Hypothalamus (tissue), 51 donors: ENCODE data around the gene MAN1C1.

ENCODE experiments used
- DNase-seq, 51 donors: peaks; one replicate each; lab custom pipeline; 2025; lab: John Stamatoyannopoulos, UW

The MAN1C1 gene

DNA sequence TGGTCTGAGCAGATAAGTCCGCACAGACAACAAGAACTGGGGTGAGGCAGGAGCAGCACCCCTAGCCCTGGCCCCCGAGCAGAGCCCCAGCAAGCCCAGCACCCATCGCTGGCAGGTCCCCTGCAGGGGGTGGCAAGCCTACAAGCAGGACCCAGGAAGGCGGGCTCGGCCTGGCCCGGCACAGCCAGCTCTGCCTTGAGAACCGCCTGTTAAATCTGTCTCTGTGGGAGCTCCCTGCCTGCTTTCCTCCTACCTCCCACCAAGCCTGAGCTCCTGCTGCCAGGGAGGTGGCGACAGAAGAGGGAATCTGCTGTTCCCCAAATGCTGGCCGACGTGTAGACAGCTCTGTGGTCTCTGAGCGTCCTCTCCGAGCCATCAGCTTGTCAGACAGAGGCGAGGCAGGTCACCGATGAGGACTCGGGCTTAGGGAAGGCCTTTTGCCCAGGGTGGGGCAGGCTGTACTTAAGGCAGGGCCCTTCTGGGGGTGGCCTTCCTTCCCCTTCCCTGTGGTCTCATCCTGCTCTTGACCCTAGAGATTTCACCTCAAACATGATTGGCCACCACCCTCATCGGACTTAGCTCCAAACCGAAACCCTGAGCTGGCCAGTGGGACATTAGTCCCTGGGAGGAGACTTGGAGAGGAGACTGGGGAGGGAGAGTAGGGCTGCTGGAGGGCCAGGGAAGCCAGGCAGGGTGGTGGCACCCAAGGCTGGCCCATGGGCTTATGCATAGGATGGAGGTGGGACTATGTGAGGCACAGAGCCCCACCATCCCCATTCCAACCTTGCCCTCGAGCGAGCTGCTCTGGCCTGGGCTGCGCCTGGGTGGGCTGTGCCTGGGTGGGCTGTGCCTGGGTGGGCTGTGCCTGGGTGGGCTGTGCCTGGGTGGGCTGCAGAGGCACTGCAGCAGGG is 191.1 kb downstream of the MAN1C1 start:
- no peak for DNase-seq

DNA sequence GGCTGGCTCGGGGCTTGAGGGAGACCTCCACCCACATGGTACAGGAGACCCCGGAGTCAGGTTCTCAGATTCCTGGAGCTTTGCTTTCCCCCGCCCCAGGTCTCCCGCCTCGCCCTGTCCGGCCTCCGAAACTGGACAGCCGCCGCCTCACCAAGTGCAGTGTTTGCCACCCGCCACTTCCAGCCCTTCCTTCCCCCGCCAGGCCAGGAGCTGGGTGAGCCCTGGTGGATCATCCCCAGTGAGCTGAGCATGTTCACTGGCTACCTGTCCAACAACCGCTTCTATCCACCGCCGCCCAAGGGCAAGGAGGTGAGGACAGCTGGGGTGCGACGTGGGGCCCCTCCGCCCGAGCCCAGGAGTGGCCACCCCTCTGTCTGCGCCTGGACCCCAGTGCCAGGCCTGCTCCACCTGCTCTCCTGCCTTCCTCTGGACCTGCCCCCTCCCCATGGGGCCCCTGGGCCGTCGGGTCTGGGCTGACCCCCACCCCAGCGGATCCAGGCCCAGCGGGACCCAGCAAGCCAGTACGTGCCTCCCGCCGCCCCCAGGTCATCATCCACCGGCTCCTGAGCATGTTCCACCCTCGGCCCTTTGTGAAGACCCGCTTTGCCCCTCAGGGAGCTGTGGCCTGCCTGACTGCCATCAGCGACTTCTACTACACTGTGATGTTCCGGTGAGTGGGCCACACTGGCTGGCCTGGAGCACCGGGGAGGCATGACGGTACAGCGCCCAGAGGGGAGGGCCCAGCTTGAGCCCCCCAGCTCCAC is 192.1 kb downstream of the MAN1C1 start:
- no peak for DNase-seq

DNA sequence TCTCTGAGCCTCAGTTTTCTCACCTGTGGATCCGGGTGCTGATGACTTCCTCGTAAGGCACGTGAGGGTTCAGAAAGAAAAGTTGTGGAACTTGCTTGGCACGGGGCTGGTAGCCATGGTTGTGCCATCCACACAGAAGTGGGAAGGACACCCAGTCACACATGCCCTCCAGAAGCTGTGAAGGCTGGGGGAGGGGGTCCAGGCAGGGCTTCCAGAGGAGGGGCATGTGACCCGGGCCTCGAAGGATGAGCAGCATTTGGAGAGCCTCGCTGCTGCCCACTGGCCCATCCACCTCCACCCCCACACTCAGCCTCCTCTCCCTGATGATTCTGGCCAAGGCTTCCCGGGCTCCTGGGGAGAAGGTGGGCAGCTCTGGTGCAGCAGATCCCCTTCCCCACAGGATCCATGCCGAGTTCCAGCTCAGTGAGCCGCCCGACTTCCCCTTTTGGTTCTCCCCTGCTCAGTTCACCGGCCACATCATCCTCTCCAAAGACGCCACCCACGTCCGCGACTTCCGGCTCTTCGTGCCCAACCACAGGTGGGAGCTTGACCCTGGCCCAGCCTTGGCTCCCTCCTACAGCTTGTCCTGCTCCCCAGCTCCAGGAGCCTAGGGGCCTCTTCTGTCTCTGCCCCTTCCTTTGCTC is 192.8 kb downstream of the MAN1C1 start:
- DNase-seq: no peak

DNA sequence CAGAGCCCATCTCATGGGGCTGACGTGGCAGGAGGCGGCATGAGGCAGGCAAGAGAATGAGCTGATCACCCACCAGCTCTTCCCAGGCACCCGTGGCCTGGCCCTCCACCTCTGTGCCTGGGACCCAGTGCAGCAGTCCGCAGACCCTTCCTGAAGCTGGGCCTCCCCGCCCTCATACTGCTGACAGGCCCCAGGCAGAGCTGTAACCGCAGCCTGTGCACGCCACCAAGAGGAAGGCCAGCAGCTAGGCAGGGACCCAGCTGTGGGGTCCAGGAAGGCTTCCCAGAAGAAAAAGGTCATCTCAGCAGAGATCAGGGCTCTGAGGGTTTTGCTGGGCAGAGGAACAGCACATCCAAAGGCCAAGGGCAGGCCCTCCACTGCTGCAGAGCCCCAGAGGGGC is 193.3 kb downstream of the MAN1C1 start:
- DNase-seq: no peak

DNA sequence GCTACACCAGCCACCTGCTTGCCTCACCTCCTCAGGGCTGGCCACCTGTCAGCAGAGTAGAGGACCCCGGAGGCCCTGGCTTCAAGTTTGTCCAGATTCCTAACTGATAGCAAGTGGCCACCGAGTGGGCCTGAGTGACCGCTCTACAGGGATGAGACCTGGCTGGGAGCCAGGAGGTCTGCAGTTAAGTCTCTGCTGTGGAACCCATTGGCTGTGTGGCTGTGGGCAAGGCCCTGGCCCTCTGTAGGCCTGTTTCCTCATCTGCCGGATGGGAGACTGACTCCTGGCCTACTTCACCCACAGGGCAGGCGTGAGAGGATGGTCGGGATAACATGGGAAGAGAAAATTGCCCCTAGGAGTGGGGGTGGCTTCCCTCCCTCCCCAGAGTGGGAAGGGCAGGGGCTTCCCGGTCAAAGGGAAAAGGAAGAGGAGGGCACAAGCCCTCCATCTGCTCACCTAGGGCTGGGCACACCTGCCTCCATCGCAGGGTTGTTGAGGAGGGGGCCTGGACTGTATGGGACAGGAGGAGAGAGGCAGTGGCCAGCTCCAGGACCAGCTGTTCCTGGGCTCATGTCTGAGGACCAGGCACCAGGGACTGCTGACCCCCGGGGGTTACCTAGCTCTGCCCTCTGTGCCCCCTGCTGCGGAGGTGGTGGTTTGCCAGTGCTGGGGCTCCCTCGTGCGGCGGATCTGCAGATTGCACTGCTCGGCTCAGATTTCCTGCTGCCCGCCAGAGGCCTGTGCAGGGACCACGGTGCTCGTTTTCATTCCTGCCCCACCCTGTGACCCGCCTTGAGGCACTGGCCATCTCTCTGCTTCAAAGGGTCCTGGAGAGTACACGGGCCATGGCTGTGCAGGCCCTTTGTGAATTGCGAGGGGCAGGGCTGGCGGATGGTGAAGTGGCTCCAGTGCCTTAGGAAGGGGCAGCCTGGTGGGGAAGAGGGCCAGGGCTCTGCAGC is 194.0 kb downstream of the MAN1C1 start:
- DNase-seq: peak in 46 of 51 donors; percentile 12 to 80 (median 49)

DNA sequence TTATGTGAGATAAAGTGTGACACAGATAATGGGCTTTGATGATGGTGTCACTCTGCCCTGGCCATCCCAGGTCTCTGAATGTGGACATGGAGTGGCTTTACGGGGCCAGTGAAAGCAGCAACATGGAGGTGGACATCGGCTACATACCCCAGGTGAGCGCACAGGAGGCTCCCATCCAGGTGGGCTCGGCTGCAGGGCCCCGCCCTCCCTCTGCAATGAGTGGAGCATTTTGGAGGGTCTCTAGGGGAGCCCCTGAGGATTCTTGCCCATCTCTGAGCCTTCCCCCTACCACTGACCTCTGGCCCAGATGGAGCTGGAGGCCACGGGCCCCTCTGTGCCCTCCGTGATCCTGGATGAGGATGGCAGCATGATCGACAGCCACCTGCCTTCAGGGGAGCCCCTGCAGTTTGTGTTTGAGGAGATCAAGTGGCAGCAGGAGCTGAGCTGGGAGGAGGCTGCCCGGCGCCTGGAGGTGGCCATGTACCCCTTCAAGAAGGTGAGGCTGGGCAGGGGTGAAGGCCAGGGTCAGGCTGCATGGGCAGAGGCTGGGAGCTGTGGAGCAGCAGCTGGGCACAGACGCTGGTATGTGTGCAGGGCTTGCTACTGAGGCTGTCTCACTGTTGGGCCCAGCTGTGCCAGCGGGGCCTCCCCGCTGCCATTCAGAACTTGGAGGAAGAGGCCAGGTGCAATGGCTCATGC is 194.9 kb downstream of the MAN1C1 start:
- DNase-seq: no peak

DNA sequence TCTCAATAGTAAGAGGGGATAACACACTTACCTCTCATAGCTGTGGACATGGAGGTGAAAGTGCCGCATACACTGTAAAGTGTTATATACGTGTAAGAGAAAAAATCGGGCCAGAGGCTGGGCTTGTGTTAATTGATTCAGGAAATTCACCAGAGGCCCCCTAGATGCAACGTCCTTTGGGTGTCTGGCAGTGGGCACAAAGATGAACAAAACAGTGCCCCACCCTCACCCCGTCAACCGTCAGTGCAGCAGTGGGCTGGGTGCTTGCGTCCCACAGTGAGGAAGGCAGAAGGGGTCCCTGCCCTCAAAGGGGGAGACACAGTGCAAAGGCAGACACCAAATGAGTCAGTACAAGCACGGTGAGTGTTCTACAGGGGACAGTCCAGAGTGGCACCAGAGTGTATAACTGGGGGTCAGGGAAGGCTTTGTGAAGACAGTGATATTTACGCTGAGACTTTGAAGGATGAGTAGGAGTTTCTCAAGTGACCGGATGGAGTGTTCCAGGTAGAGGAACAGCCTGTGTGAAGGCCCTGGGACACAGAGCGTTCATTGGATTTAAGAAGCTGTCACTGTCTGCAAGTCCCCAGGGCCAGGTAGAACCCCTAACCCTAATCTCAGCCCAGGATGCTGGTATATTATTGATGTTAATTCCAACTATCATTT is 196.6 kb downstream of the MAN1C1 start:
- DNase-seq: no peak

DNA sequence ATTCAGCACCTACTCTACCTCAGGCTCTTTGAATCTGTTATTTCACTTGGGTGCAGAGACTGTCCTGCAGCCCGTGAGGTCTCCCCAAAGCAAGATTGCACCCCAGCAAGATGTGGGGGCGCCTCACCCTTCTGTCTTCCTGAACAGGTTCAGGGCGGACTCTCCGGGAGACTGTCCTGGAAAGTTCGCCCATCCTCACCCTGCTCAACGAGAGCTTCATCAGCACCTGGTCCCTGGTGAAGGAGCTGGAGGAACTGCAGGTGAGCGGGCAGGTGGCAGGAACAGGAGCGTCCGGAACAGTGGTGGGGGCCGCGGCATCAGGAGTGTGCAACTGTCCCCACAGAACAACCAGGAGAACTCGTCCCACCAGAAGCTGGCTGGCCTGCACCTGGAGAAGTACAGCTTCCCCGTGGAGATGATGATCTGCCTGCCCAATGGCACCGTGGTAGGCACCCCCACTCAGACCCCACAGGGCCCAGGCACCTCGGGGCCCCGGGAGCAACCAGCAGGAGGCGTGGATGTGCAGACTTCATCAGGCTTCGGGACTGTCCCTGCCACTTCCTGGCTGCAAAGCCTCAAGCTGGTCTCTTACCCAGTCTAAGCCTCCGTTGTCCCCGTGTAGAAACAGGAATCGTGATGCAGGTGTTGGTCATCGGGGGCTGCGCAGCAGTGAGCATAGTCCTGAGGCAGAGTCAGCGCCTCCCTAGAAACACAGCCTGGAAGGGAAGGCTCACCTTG is 197.3 kb downstream of the MAN1C1 start:
- DNase-seq: no peak

DNA sequence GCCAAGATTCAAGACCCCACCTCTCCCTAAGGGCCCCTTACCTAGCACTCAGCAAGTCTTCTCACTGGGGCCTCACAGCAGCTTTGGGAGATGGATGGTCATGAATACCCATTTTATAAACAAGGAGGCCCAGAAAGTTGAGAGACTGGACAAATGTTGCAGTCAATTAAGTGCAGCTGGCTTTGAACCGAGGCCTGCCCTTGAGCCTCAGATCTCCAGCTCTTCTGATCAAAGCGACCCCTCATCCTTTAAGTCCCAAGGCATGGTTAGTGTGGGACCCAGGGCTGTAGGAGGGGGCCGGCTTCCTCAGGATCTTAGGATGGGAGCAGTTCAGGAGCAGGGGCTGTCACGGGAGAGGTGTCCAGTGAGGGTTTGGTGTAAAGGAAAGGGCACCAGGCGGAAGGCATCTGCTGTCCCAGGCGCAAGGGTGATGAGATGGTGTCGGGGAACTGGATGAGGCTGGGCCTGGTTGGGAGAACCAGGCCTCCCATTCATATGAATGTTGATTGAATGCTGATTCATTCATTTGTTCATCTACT is 198.0 kb downstream of the MAN1C1 start:
- DNase-seq: no peak

DNA sequence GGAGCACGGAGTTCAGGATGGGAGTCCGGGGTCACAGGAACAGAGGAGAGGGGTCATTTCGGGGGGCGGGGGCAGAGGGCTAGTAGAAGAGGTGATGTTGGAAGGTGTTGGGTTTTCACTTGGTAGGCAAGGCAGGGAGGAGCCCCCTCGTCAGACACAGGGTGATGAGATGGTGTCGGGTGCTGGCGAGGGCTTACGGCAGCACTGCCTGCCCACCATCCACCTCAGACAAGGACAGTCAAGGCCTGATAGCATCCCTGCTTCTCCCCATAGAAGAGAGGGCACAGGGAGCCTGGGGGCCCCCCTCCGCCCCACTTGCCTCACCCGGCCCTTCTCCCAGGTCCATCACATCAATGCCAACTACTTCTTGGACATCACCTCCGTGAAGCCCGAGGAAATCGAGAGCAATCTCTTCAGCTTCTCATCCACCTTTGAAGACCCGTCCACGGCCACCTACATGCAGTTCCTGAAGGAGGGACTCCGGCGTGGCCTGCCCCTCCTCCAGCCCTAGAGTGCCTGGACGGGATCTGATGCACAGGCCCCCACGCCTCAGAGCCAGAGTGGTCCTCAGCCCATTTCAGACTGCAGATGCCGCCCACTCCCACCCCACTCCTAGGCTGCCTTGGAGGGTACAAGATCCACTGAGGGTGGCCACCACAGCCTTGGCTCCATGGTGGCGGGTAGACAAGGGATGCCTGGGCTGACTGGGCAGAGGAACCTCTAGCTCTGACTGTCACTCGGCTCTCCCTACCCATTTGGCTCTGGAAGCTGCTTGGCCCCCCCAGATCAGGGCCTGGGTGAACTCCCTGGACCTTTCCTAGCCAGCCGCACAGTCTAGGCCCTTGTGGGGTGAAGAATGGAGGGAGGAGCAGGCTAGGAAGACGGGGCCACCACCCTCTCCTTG is 198.9 kb downstream of the MAN1C1 start:
- DNase-seq: no peak

DNA sequence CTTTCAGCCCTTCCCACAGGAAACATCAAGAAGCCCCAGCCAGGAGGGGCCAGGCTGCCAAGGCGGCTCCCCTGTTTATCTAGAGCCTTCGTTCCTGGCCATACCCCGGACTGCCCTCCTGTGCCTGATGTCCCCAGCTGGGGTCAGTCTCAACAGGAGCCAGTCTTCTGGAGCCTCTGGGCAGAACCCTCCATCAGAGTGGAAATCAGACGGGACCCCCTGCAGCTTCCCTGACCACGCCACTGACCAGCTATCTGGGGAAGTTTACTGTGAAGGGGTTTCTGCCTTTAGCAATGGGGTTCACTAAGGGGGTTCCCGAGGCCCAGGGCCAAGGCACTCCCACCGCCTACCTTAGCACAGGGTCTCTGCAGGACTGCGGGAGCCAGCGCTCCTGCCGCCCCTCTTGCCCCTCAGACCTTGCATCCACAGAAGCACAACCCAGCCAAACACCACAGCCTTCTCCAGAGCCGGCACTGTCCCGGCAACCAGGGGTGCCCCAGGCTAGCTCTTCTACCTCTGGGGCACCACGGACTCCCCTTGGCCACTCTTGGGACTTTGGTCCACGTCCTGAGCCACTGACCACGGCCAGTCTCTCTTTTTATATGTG is 199.6 kb downstream of the MAN1C1 start:
- no peak for DNase-seq

DNA sequence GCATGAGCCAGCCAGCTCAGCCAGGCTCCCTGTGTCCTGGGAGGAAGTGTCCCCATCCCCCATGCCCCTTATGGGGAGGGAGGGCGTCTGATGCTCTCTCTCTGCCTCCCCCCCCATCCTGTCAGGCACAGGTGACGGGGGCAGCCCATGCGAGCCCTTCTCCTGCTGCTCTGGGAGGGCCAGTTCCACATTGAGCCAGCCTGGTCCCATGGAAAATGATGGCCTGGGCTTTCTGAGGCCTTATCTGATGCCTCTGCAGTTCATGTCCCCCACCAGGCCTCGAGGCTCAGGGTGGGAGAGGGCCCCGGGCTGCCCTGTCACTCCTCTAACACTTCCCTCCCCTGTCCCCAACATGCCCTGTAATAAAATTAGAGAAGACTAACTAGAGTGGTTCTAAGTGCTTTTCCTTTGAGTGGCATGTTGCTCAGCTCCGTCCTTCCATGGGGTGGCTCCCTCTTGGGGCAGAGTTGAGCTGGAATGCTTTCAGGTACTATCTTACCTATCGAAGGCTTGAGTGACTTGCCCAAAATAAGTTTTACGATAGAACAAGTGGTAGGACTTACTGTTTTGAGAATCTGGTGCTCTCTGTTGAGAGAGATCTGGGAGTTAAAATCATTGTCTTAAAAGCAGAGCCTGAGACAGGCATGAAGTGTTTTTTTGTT is 201.4 kb downstream of the MAN1C1 start:
- no peak for DNase-seq

DNA sequence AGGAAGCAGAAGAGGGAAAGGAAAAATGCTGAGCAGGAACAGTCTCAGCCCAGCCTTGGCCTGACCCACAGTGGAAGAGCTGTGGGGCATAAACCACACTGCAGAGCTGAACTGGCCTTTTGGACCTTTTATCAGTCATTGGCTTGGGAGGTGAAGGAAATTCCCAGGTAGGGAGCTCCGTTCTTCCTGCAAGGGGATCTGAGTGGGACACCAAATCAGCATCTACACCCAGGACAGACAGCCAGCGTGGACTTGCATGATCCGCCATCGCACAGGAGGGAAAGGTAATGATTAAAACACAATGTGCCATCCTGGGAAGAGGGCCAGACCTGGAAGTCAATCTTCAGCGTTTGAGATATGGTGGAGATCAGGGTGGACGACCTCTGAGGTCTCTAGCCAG is 202.0 kb downstream of the MAN1C1 start:
- no peak for DNase-seq

DNA sequence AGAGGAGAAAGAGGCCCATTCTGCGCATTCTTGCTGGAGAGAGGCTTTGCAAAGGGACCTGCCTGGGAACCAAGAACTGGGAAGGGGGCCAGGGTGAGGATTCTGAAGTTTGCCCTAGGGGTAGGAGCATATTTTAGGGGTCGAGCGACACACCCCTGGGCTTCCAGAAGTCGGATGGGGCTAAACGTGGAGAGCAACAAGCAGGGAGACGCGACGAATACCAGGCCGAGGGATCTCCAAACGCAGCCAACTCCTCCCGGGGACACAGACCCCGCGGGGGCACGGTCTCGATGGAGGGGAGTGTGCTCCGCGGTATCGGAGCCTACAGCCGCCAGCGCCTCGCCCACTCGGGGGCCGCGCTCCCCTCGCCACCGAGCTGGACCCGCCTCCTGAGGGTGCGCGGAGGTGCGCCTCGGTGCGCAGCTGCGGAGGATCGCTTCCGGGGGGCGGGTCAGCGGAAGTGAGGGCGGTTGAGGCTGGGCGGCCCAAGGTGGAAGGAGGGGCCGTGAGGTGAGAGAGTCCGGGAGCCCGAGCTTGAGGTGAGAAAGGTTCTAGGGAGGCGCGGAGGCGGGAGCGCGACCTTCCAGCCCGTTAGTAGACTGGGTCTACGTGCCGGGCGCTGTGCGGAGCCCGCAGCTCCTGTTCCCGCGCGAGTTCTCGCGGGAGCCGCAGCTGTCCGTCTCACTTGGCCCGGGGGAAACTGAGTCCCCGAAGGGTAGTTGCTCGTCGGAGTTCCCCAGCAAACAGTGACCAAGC is 203.1 kb downstream of the MAN1C1 start, which contains the start of gene MTFR1L:
TSS of gene MTFR1L (plus strand) at position 464 of the 756 bp plus-strand sequence. CDS start 3,151 bp downstream, outside the sequence.
- DNase-seq: peak; percentile 47 to 93 (median 79)
